Gastroesophageal sphincter (tissue), 4 donors: ENCODE measurements around the gene KRTAP8-1. TPM values are rescaled to one million over a fixed set of nuclear protein-coding genes. Genes with fewer than 3 reads are reported as not detected.

Experiments used
- ATAC-seq: fragments of 150-250 bp; one replicate; pipeline ENCODE4 v1.9.1; 2016; ENCODE audit warnings: mild to moderate bottlenecking, moderate library complexity
- H3K27ac ChIP-seq, 4 donors: fragments of 200-600 bp; sonication (generic) in 3 of 4; 1 replicate in 3 of 4; 2 replicates in 1 of 4; pipeline ENCODE4 v1.5.1; 2016 to 2019
- H3K27me3 ChIP-seq: fragments of 200-600 bp; sonication (generic); one replicate; pipeline ENCODE4 v1.5.1; 2019
- H3K36me3 ChIP-seq, 2 donors: fragments of 200-600 bp; sonication (generic); one replicate each; pipeline ENCODE4 v1.5.1; 2019; ENCODE audit warnings: control low read depth in 1 of 2
- H3K4me1 ChIP-seq, 3 donors: fragments of 200-600 bp; sonication (generic); 1 replicate in 2 of 3; 2 replicates in 1 of 3; pipeline ENCODE4 v1.5.1; 2016 to 2019; ENCODE audit warnings: control low read depth in 2 of 3
- H3K4me3 ChIP-seq, 2 donors: fragments of 200-600 bp; sonication (generic); one replicate each; pipeline ENCODE4 v1.5.1; 2019; ENCODE audit warnings: mild to moderate bottlenecking in 1 of 2, moderate library complexity in 1 of 2
- H3K9me3 ChIP-seq, 3 donors: fragments of 200-600 bp; sonication (generic); one replicate each; pipeline ENCODE4 v1.5.1; 2017 to 2019; ENCODE audit warnings: control low read depth in 2 of 3
- EP300 ChIP-seq: sonication (generic); formaldehyde crosslinking; IDR thresholded peaks from one replicate; pipeline ENCODE4 v1.6.1; 2017; ENCODE audit warnings: antibody characterized with exemption, mild to moderate bottlenecking
- POLR2A ChIP-seq, 2 donors: fragments of 450-650 bp; IDR thresholded peaks; one replicate each; pipeline ENCODE4 v1.6.1; 2017; ENCODE audit warnings: antibody characterized with exemption in 2 of 2, mild to moderate bottlenecking in 2 of 2, moderate library complexity in 1 of 2
- POLR2AphosphoS5 ChIP-seq: sonication (generic); formaldehyde crosslinking; IDR thresholded peaks from one replicate; pipeline ENCODE4 v1.6.1; 2017; ENCODE audit warnings: antibody characterized with exemption
- WGBS, 2 donors: methylation state at CpG; one replicate each; pipeline ENCODE4 v1.1.5; 2018; ENCODE audit warnings: low coverage in 1 of 2; 5-methylcytosine and 5-hydroxymethylcytosine counted together
- small RNA-seq, 4 donors: library from RNA; depleted of rRNA; stranded (forward); fragments of <200 nt; gene quantifications; one replicate each; pipeline ENCODE3, GENCODE V24; 2016
- total RNA-seq, 4 donors: library from RNA; depleted of rRNA; stranded (reverse); fragments of >200 nt; gene quantifications; one replicate each; pipeline ENCODE4 v1.1.0, GENCODE V29; 2016
- TF ChIP-seq, protein P1 (sequence below), 4 experiments: fragments of 200-600 bp in 2 of 4; fragments of 450-650 bp in 2 of 4; sonication (generic) in 1 of 4; IDR thresholded peaks; one replicate each; pipeline ENCODE4 v1.5.1; 2017 to 2019; ENCODE audit warnings: antibody characterized with exemption in 4 of 4, mild to moderate bottlenecking in 2 of 4, moderate library complexity in 2 of 4

KRTAP8-1 gene
- total RNA-seq, 4 donors from 2014 or later, result not detected

DNA sequence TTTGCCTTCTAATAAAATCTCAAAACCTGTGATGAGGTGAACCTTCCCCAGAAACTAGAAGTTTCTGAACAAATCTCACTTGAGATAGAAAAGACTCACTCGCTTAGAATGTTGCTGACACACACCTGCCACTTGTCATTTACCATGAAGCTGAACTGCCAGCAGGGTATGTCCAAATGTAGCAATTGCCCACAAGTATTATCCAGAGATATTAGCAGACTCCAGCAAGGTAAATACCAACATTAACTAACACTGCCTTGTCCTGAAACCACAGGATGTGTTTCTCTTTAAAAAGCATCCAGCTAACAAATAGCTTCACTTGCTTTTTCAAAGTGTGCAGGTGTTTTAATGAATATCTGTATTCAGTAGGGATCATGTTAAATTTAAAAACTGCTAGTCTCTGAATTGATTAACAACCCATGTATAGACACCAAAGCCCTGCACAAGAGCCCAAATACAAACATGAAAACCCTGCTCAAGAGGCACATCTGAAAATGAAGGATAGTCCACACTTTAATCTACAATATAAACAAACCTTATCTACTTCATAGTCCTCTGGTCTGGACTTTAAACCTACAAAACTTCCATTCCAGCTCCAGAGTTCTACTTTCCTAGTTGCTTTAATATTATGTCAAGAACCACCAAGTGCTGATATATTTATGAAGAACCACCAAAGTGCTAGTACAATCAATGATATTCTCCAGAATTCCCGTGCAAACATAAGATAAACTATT is 19.3 kb downstream of the KRTAP8-1 start:
- 36 to 50% methylated on average over 2 of the region's 2 CpGs for WGBS, 2 donors
- H3K4me3 ChIP-seq, result no peak overlapping the region
- TF ChIP-seq POLR2A (IDR thresholded peaks at IDR 0.05) (no peak), EP300 (no peak), POLR2AphosphoS5 (no peak)
- TF ChIP-seq, protein P1, sequence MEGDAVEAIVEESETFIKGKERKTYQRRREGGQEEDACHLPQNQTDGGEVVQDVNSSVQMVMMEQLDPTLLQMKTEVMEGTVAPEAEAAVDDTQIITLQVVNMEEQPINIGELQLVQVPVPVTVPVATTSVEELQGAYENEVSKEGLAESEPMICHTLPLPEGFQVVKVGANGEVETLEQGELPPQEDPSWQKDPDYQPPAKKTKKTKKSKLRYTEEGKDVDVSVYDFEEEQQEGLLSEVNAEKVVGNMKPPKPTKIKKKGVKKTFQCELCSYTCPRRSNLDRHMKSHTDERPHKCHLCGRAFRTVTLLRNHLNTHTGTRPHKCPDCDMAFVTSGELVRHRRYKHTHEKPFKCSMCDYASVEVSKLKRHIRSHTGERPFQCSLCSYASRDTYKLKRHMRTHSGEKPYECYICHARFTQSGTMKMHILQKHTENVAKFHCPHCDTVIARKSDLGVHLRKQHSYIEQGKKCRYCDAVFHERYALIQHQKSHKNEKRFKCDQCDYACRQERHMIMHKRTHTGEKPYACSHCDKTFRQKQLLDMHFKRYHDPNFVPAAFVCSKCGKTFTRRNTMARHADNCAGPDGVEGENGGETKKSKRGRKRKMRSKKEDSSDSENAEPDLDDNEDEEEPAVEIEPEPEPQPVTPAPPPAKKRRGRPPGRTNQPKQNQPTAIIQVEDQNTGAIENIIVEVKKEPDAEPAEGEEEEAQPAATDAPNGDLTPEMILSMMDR (IDR thresholded peaks at IDR 0.05), result no peak

GRCh38 chr21:30779249-30779648 is 33.8 kb downstream of the KRTAP8-1 start:
- ATAC-seq, result no peak
- no peak overlapping the region for H3K27ac ChIP-seq
- no peaks in the 10 kb centered on the region for H3K9me3 ChIP-seq
- 88 to 94% methylated on average over 1 of the region's 1 CpG for WGBS, 2 donors
- H3K36me3 ChIP-seq, result no peaks in the 10 kb centered on the region
- no peaks in the 10 kb centered on the region for H3K4me1 ChIP-seq
- TF ChIP-seq POLR2A (IDR thresholded peaks at IDR 0.05), result no peak
- no peak for TF ChIP-seq POLR2AphosphoS5
- TF ChIP-seq, protein P1 (IDR thresholded peaks at IDR 0.05), result no peak
- no peak for TF ChIP-seq EP300
- H3K27me3 ChIP-seq, result no peaks in the 10 kb centered on the region
- H3K4me3 ChIP-seq, result no peak overlapping the region

More for the DNA sequence above, 19.3 kb downstream of the KRTAP8-1 start:
- H3K27me3 ChIP-seq, result no peaks in the 10 kb centered on the region
- H3K36me3 ChIP-seq, result no peaks in the 10 kb centered on the region
- no peak overlapping the region for H3K27ac ChIP-seq
- no peaks in the 10 kb centered on the region for H3K9me3 ChIP-seq
- no peak for ATAC-seq
- no peaks in the 10 kb centered on the region for H3K4me1 ChIP-seq

GRCh38 chr21:30769724-30770431 is 43.2 kb downstream of the KRTAP8-1 start:
- Histone ChIP-seq H3K36me3 (no peaks in the 10 kb centered on the region), H3K4me3 (no peak overlapping the region), H3K27ac (no peak overlapping the region), H3K4me1 (no peaks in the 10 kb centered on the region), H3K9me3 (no peaks in the 10 kb centered on the region), H3K27me3 (no peaks in the 10 kb centered on the region)
- no peak for ATAC-seq
- 70 to 95% methylated on average over 4 of the region's 4 CpGs for WGBS, 2 donors
- TF ChIP-seq POLR2A (IDR thresholded peaks at IDR 0.05) (no peak), EP300 (no peak), POLR2AphosphoS5 (no peak)
- TF ChIP-seq, protein P1 (IDR thresholded peaks at IDR 0.05), result no peak

Small RNAs within 50 kb of the gene (small RNA-seq; reads per million reads assigned to genes)
- gene AP000244.1, result 0 reads per million in 4 donors
- 0 reads per million in 4 donors for gene KRTAP8-2P
- 0 reads per million in 4 donors for gene KRTAP8-3P

Other genes starting within 250 kb of the KRTAP8-1 start
- gene KRTAP22-2, start 222.9 kb downstream of the KRTAP8-1 start, total RNA-seq, result not detected
- not detected for gene KRTAP6-3, start 220.8 kb downstream of the KRTAP8-1 start, total RNA-seq
- gene KRTAP6-2, start 214.4 kb downstream of the KRTAP8-1 start, total RNA-seq, result not detected
- gene KRTAP22-1, start 212.2 kb downstream of the KRTAP8-1 start, total RNA-seq, result not detected
- not detected for gene KRTAP6-1, start 199.3 kb downstream of the KRTAP8-1 start, total RNA-seq
- gene KRTAP20-1, start 196.8 kb downstream of the KRTAP8-1 start, total RNA-seq, result not detected
- not detected for gene KRTAP20-4, start 192.6 kb downstream of the KRTAP8-1 start, total RNA-seq
- not detected for gene KRTAP20-2, start 178.1 kb downstream of the KRTAP8-1 start, total RNA-seq
- not detected for gene KRTAP20-3, start 170.4 kb downstream of the KRTAP8-1 start, total RNA-seq
- not detected for gene KRTAP21-3, start 94.5 kb downstream of the KRTAP8-1 start, total RNA-seq
- not detected for gene KRTAP21-2, start 66.0 kb downstream of the KRTAP8-1 start, total RNA-seq
- gene KRTAP21-1, start 57.8 kb downstream of the KRTAP8-1 start, total RNA-seq, result not detected
- gene KRTAP7-1, start 16.5 kb upstream of the KRTAP8-1 start, total RNA-seq, result not detected
- not detected for gene KRTAP11-1, start 68.3 kb upstream of the KRTAP8-1 start, total RNA-seq
- gene KRTAP19-8, start 225.2 kb upstream of the KRTAP8-1 start, total RNA-seq, result not detected